ENCODE data around the gene PTPA.
"Not testable (repeated sequence)": the region's sequence is repeated elsewhere in the genome, so short reads cannot be mapped to it uniquely, and the experiment has no call there.

Gene PTPA

DNA sequence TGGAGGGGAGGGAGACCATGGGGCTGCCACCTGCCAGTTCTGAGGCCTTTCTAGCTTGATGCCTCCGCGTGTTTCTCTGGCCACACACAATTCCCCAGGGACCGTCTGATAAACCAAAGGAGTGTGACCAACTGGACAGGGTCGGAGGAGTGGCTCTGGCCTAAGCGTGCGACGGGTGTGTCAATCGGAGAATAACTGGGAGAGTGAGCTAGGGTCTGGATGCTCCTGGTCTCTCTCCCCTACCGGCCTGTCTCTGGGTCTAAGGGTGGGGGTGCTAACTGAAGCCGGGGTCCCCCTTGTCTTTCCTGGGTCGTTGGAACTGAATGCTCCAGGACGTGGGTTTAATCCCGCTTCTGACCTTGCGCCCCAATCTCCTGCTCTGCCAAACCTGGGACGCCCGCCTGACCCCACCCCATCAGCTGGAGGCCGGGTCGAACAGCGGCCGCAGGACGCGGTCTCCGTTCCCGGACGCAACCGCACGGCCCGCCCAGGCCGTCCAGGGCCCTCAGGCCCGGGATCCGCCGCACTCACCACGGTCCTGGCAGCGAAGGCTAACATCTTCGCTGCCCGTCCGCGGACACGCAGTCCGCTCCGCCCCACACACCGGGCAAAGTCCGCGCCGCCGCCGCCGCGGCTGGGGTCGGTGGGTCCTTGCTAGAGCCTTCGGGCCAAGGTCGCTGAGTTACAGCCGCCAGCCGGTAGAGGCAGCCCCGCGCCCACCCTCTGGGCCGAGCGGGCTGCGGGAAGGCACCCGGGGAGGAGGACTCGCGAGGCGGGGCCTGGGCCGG, 1.1 kb upstream of the PTPA start:
- peak; percentile 74 for DNase-seq (ENCODE audit: low spot score)

- peak; percentile 84 for DNase-seq (ENCODE audit: low spot score)
Observed at GRCh38 chr9:129111528-129112151, 425 bp downstream of the PTPA start.

- DNase-seq (ENCODE audit: low spot score) = not testable (repeated sequence)
Observed at GRCh38 chr9:129112526-129112925, 1.3 kb downstream of the PTPA start.

- DNase-seq (ENCODE audit: low spot score) = no peak
Observed at GRCh38 chr9:129113645-129114304, 2.6 kb downstream of the PTPA start.

DNA sequence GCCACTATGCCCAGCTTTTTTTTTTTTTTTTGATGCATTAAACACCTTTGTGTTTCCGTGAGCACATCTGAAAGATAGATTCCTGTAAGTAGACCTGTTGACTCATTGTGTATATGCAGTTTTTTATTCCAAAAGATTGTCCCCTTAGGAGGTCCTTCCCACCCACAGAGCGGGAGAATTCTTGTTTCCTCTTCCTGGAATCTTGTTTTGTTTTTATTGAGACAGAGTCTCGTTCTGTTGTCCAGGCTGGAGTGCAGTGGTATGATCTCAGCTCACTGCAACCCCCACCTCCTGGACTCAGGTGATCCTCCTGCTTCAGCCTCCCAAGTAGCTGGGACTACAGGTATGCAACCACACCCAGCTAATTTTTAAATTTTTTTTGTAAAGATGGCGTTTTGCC, 7.6 kb downstream of the PTPA start:
- no peak for DNase-seq (ENCODE audit: low spot score)

GRCh38 chr9:129121483-129121882, 10.3 kb downstream of the PTPA start:
- DNase-seq (ENCODE audit: low spot score) = no peak

DNA sequence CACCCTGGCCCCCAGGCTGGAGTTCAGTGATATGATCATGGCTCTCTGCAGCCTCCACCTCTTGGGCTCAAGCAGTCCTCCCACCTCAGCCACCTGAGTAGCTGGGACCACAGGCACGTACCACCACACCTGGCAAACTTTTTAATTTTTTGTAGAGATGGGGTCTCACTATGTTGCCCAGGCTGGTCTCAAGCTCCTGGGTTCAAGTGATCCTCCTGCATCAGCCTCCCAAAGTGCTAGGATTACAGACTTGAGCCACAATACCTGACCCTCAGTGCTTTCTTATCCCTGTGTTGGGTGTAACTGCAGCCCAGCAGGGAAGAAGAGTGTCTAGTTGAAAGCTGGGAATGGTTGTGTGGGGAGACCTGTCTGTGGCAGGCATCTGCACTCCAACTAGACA, 10.9 kb downstream of the PTPA start:
- DNase-seq (ENCODE audit: low spot score) = no peak

GRCh38 chr9:129122976-129123375, 11.8 kb downstream of the PTPA start:
- not testable (repeated sequence) for DNase-seq (ENCODE audit: low spot score)

- no peak for DNase-seq (ENCODE audit: low spot score)
Observed at GRCh38 chr9:129124506-129125069, 13.4 kb downstream of the PTPA start.

- peak; percentile 74 for DNase-seq (ENCODE audit: low spot score)
Observed at GRCh38 chr9:129125478-129125877, 14.3 kb downstream of the PTPA start.

DNA sequence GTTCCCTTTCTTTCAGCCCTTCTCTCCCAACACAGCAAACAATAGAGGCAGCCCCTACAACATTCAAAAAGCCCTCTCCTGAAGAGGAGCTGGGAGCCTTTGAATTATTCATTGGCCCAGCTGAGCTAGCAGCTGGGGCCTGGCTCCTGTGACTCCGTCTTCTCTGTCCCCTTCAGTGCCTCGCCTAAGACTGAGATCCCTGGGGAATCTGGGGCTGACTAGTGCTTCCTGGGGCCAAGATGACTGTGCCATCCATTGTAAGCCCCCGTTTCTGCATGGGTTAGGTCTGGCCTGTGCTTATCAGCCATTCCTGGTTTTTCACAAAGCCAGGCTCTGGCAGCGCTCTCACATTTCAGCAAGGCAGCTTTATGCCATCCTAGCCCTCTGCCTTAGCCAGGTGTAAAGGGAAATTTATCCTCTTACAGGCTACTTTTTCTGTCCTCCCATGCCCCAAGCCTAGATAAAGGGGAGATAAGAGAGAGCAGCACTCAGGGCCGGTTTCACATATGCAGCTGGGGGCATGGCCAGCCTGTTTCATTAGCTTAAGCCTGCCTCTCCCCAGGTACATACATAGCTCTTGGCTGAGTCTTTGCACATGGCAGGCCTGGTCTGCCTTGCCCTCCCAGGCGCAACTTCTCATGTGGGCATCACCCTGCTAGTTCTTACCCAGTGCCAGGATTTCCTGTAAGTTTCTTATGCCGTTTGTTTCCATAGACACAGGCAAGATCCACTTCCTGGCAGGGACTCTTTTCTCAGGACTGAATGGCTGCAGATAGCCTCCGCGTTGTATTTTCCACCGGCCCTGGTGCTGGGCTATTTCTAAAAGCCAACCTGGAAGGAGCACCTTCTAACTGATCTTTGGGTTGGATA, 15.8 kb downstream of the PTPA start:
- no peak for DNase-seq (ENCODE audit: low spot score)

- no peak for DNase-seq (ENCODE audit: low spot score)
Observed at GRCh38 chr9:129128689-129129088, 17.5 kb downstream of the PTPA start.

DNA sequence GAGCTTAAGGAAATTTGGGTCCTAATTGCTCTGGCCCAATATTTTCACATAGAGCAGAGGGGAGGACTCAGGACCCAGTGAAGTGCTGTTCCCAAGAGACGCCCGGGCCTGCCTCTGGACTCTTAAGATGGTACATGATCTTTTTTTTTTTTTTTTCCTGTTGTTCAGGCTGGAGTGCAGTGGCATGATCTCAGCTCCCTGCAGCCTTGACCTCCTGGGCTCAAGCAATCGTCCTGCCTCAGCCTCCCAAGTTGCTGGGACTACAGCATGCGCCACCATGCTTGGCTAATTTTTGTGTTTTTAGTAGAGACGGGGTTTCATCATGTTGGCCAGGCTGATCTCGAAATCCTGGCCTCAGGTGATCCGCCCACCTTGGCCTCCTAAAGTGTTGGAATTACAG, 19.1 kb downstream of the PTPA start:
- DNase-seq (ENCODE audit: low spot score) = not testable (repeated sequence)

GRCh38 chr9:129130791-129131190, 19.6 kb downstream of the PTPA start:
- DNase-seq (ENCODE audit: low spot score) = no peak

- DNase-seq (ENCODE audit: low spot score) = peak; percentile 82
Observed at GRCh38 chr9:129131300-129132145, 20.3 kb downstream of the PTPA start.

- no peak for DNase-seq (ENCODE audit: low spot score)
Observed at GRCh38 chr9:129133082-129133481, 21.9 kb downstream of the PTPA start.

DNA sequence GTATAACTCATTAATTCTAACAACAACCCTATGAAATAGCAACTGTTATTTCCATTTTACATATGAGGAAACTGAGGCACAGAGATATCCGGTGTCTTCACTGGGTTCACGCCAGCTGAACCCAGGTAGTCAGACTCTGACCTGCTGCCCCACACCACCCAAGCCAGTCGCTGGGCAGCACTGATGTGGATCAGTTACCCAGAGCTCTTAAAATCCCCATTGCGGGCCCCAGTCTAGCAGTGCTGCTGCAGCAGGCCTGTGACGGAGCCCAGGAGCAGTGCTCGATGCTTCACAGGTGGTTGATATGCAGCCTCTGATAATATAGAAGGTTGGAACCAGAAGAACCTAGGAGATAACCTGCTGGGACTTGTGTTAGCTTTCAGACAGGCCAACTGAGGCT, 24.3 kb downstream of the PTPA start:
- DNase-seq (ENCODE audit: low spot score) = no peak

DNA sequence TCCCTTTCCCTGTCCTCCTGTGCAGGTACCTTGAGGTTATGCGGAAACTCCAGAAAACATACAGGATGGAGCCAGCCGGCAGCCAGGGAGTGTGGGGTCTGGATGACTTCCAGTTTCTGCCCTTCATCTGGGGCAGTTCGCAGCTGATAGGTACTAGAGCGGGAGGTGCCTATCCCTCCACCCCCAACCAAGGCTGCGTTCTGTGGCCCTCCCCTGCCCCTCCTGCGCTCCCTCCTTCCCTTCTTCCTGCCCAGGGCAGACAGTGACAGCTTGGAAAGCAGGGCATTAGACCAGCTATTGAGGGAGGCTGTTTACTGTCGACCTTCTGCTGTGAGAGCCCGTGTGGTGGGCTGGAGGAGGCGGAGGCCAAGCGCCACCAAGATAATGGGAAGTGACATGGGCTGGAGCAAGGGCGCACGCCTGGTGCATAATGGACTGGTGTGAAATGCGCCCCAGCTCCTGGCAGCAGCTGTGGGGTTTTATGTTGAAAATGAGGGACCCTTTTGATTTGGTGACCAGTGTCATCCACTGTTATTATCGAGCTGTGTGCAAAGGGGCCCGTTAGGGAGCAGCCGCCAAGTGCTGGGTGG, 25.3 kb downstream of the PTPA start:
- DNase-seq (ENCODE audit: low spot score) = no peak

GRCh38 chr9:129137292-129138143, 26.3 kb downstream of the PTPA start:
- no peak for DNase-seq (ENCODE audit: low spot score)

- no peak for DNase-seq (ENCODE audit: low spot score)
Observed at GRCh38 chr9:129138144-129138462, 26.9 kb downstream of the PTPA start.

All from RKO (cell line).